Measurements from ENCODE around the gene EGF. TPM values are rescaled to one million over a fixed set of nuclear protein-coding genes. Genes with fewer than 3 reads are reported as not detected.

Gene EGF
- total RNA-seq, 2 donors from 2014 or later = 8.3 to 12.4 TPM

GRCh38 chr4:110055158-110055768 lies 142.6 kb downstream of the EGF start:
- ATAC-seq (no peak), DNase-seq (no peak)
- intact Hi-C loops (cut with DNase I) = no loop called here

- intact Hi-C loops (cut with DNase I) = no loop called here
- ATAC-seq (no peak), DNase-seq (no peak)
These were observed 146.0 kb downstream of the EGF start for GRCh38 chr4:110058677-110059076.

DNA sequence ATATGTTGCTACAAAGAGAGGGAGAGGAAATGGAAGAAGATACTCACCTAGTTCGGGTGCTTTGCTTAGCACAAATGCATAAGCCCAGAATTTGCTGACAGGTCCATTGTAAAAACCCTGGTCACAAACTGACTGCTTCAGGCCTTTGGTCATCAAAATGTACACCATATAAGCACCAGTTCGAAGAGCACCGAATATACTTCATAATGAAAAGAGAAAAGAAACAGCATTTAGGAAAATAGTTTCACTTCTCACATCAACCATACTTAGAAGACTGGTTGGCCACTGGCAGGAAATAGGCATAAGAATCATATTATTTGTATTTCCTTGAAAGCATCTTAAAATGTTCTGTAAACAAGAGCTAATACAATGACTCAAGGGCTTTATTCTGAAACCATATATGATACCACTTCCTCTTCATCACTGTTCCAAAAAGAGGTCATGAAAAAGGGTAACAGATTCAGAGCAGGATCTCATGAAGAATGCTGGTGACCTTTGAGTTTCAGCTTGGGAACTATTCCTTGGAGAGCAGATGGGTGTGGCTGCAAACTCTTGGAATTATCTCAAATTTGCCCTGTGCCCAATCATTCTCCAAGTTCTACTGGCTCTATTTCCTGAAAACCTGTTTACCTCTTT lies 147.0 kb downstream of the EGF start:
- intact Hi-C loops (cut with DNase I) = no loop called here
- DNase-seq (no peak), ATAC-seq (no peak)

GRCh38 chr4:110061076-110061475 lies 148.4 kb downstream of the EGF start:
- ATAC-seq = no peak
- intact Hi-C loops (cut with DNase I) = no loop called here
- DNase-seq = no peak

Other genes with a start within 250 kb of the EGF start
- 10 to 100 TPM in 1 of 2 donors, 1 to 10 TPM in 1; 7.6 to 15.8 TPM for gene CASP6, start 209.4 kb upstream of the EGF start, total RNA-seq
- gene PLA2G12A, start 182.8 kb upstream of the EGF start, total RNA-seq = 10 to 100 TPM; 59.4 to 63.1 TPM
- 10 to 100 TPM; 22.6 to 23.2 TPM for gene CFI, start 110.9 kb upstream of the EGF start, total RNA-seq
- gene GAR1, start 97.1 kb upstream of the EGF start, total RNA-seq = 10 to 100 TPM in 1 of 2 donors, 1 to 10 TPM in 1; 9.6 to 12.0 TPM
- gene RRH, start 84.9 kb upstream of the EGF start, total RNA-seq = not detected
- gene LRIT3, start 64.8 kb upstream of the EGF start, total RNA-seq = not detected

Measured in left cardiac atrium (tissue), 4 donors.